ENCODE data around the gene GREB1. TPM values are rescaled to one million over a fixed set of nuclear protein-coding genes. Genes with fewer than 3 reads are reported as not detected.

GREB1 gene
- total RNA-seq, 2 experiments from 2014 or later: 0.91 to 1.4 TPM

- peaks cover 59% of the 10 kb centered on the region for H3K27me3 Mint-ChIP-seq
- no peak overlapping the region for H3K4me3 Mint-ChIP-seq
- H3K9me3 Mint-ChIP-seq (ENCODE audit: low read depth): no peaks in the 10 kb centered on the region
- no peak overlapping the region for H3K27ac Mint-ChIP-seq
- CTCF ChIA-PET: interaction anchor here (0.9 kb wide), 1 partner anchor 11 kb away, joined by 3 read pairs; no protein-coding TSS in a partner anchor
- ATAC-seq (no peak), DNase-seq (no peak)
- H3K36me3 Mint-ChIP-seq: no peaks in the 10 kb centered on the region
- peaks cover 4% of the 10 kb centered on the region for H3K4me1 Mint-ChIP-seq
Measured at GRCh38 chr2:11676640-11677039, 142.8 kb downstream of the GREB1 start.

- Mint-ChIP-seq H3K27ac (no peak overlapping the region), H3K9me3 (ENCODE audit: low read depth) (no peaks in the 10 kb centered on the region), H3K4me1 (peaks cover 8% of the 10 kb centered on the region)
Measured at GRCh38 chr2:11677136-11678055, 143.6 kb downstream of the GREB1 start.

GRCh38 chr2:11678306-11678960, 144.6 kb downstream of the GREB1 start:
- no peak overlapping the region for H3K27ac Mint-ChIP-seq
- no peak overlapping the region for H3K4me3 Mint-ChIP-seq
- peaks cover 57% of the 10 kb centered on the region for H3K27me3 Mint-ChIP-seq
- ATAC-seq (no peak), DNase-seq (no peak)
- CTCF ChIA-PET: no interaction called here
- no peaks in the 10 kb centered on the region for H3K36me3 Mint-ChIP-seq
- H3K9me3 Mint-ChIP-seq (ENCODE audit: low read depth): no peaks in the 10 kb centered on the region
- peaks cover 5% of the 10 kb centered on the region for H3K4me1 Mint-ChIP-seq

More at GRCh38 chr2:11677136-11678055, 143.6 kb downstream of the GREB1 start:
- CTCF ChIA-PET: interaction anchor here (0.9 kb wide), 1 partner anchor 11 kb away, joined by 3 read pairs; no protein-coding TSS in a partner anchor
- Mint-ChIP-seq H3K4me3 (no peak overlapping the region), H3K27me3 (peaks cover 60% of the 10 kb centered on the region), H3K36me3 (no peaks in the 10 kb centered on the region)
- DNase-seq (no peak), ATAC-seq (no peak)

- CTCF ChIA-PET: interaction anchor here (1.5 kb wide), 1 partner anchor 9 kb away, joined by 3 read pairs; no protein-coding TSS in a partner anchor
- Mint-ChIP-seq H3K27ac (no peak overlapping the region), H3K27me3 (peaks cover 57% of the 10 kb centered on the region), H3K4me1 (peaks cover 5% of the 10 kb centered on the region), H3K36me3 (no peaks in the 10 kb centered on the region), H3K4me3 (no peak overlapping the region), H3K9me3 (ENCODE audit: low read depth) (no peaks in the 10 kb centered on the region)
- no peak for DNase-seq
- no peak for ATAC-seq
Measured at GRCh38 chr2:11679016-11679415, 145.2 kb downstream of the GREB1 start.

GRCh38 chr2:11679486-11680181, 145.8 kb downstream of the GREB1 start:
- H3K36me3 Mint-ChIP-seq: no peaks in the 10 kb centered on the region
- H3K27ac Mint-ChIP-seq: no peak overlapping the region
- H3K9me3 Mint-ChIP-seq (ENCODE audit: low read depth): no peaks in the 10 kb centered on the region
- no peak for DNase-seq
- CTCF ChIA-PET: interaction anchor here (1.4 to 1.5 kb wide), 2 partner anchors 9 to 14 kb away, joined by 3 read pairs; no protein-coding TSS in a partner anchor
- peaks cover 53% of the 10 kb centered on the region for H3K27me3 Mint-ChIP-seq
- no peak for ATAC-seq
- no peak overlapping the region for H3K4me3 Mint-ChIP-seq
- H3K4me1 Mint-ChIP-seq: peaks cover 5% of the 10 kb centered on the region

GRCh38 chr2:11680182-11680900, 146.5 kb downstream of the GREB1 start:
- DNase-seq (no peak), ATAC-seq (no peak)
- CTCF ChIA-PET: interaction anchor here (0.8 to 1.5 kb wide), 9 partner anchors 8 to 105 kb away, joined by 3 to 4 read pairs (median 3); no protein-coding TSS in a partner anchor
- Mint-ChIP-seq H3K36me3 (no peaks in the 10 kb centered on the region), H3K4me1 (peaks cover 5% of the 10 kb centered on the region), H3K27me3 (peaks cover 53% of the 10 kb centered on the region), H3K27ac (no peak overlapping the region), H3K9me3 (ENCODE audit: low read depth) (no peaks in the 10 kb centered on the region), H3K4me3 (no peak overlapping the region)

- Mint-ChIP-seq H3K27ac (no peak overlapping the region), H3K27me3 (peaks cover 47% of the 10 kb centered on the region), H3K4me3 (no peak overlapping the region), H3K36me3 (no peaks in the 10 kb centered on the region), H3K9me3 (ENCODE audit: low read depth) (no peaks in the 10 kb centered on the region), H3K4me1 (peaks cover 5% of the 10 kb centered on the region)
- DNase-seq: no peak
- CTCF ChIA-PET: interaction anchor here (0.7 to 4.1 kb wide), 10 partner anchors 9 to 104 kb away, joined by 3 to 24 read pairs (median 3); no protein-coding TSS in a partner anchor
- no peak for ATAC-seq
Measured at GRCh38 chr2:11680901-11681721, 147.3 kb downstream of the GREB1 start.

- Mint-ChIP-seq H3K4me1 (peaks cover 5% of the 10 kb centered on the region), H3K27me3 (peaks cover 42% of the 10 kb centered on the region), H3K4me3 (no peak overlapping the region), H3K9me3 (ENCODE audit: low read depth) (no peaks in the 10 kb centered on the region), H3K27ac (no peak overlapping the region), H3K36me3 (no peaks in the 10 kb centered on the region)
- peak; percentile 59 for ATAC-seq
- CTCF ChIA-PET: interaction anchor here (0.7 to 4.1 kb wide), 8 partner anchors 10 to 549 kb away, joined by 3 to 24 read pairs (median 3); a partner anchor contains a TSS
- DNase-seq: peak; percentile 62
Measured at GRCh38 chr2:11681722-11682589, 148.1 kb downstream of the GREB1 start.

GRCh38 chr2:11682590-11682915, 148.7 kb downstream of the GREB1 start:
- ATAC-seq (no peak), DNase-seq (no peak)
- no peaks in the 10 kb centered on the region for H3K9me3 Mint-ChIP-seq (ENCODE audit: low read depth)
- H3K27me3 Mint-ChIP-seq: peaks cover 40% of the 10 kb centered on the region
- CTCF ChIA-PET: interaction anchor here (0.7 to 4.1 kb wide), 5 partner anchors 10 to 549 kb away, joined by 3 to 24 read pairs (median 3); a partner anchor contains a TSS
- H3K4me3 Mint-ChIP-seq: no peak overlapping the region
- H3K27ac Mint-ChIP-seq: no peak overlapping the region
- H3K4me1 Mint-ChIP-seq: peaks cover 5% of the 10 kb centered on the region
- no peaks in the 10 kb centered on the region for H3K36me3 Mint-ChIP-seq

- no peaks in the 10 kb centered on the region for H3K36me3 Mint-ChIP-seq
- DNase-seq (no peak), ATAC-seq (no peak)
Measured at GRCh38 chr2:11683476-11683875, 149.6 kb downstream of the GREB1 start.

GRCh38 chr2:11683966-11684365, 150.1 kb downstream of the GREB1 start:
- Mint-ChIP-seq H3K4me3 (no peak overlapping the region), H3K27me3 (peaks cover 29% of the 10 kb centered on the region), H3K4me1 (peaks cover 17% of the 10 kb centered on the region), H3K27ac (no peak overlapping the region), H3K36me3 (no peaks in the 10 kb centered on the region), H3K9me3 (ENCODE audit: low read depth) (no peaks in the 10 kb centered on the region)
- CTCF ChIA-PET: interaction anchor here (0.6 to 4.1 kb wide), 6 partner anchors 9 to 1032 kb away, joined by 3 to 24 read pairs (median 3); no protein-coding TSS in a partner anchor
- no peak for DNase-seq
- ATAC-seq: no peak

More at GRCh38 chr2:11683476-11683875, 149.6 kb downstream of the GREB1 start:
- peaks cover 12% of the 10 kb centered on the region for H3K4me1 Mint-ChIP-seq
- no peaks in the 10 kb centered on the region for H3K9me3 Mint-ChIP-seq (ENCODE audit: low read depth)
- no peak overlapping the region for H3K27ac Mint-ChIP-seq
- CTCF ChIA-PET: interaction anchor here (0.6 to 4.1 kb wide), 6 partner anchors 9 to 1033 kb away, joined by 3 to 24 read pairs (median 3); no protein-coding TSS in a partner anchor
- H3K4me3 Mint-ChIP-seq: no peak overlapping the region
- H3K27me3 Mint-ChIP-seq: peaks cover 34% of the 10 kb centered on the region
